ENCODE data around the gene METTL14.

DNA sequence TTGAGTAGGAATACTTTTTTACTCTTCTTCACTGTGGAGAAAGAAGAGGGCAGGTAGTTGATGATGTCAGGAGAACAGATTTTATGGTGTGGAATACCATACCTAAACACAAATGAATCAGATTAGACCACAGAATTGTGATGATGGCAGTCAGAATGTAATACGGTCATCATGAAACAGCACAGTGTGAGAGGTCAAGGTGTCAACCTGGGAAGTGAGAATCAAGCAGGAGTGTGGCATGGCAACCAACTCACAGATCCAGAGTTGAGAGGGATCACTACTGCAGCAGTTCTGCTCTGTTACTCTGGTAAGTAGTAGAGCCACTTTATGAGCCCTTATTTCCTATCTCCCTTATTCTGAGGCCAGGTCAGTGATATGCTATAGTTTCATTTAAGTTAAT is 27.7 kb downstream of the METTL14 start:
- TF ChIP-seq, protein P1, sequence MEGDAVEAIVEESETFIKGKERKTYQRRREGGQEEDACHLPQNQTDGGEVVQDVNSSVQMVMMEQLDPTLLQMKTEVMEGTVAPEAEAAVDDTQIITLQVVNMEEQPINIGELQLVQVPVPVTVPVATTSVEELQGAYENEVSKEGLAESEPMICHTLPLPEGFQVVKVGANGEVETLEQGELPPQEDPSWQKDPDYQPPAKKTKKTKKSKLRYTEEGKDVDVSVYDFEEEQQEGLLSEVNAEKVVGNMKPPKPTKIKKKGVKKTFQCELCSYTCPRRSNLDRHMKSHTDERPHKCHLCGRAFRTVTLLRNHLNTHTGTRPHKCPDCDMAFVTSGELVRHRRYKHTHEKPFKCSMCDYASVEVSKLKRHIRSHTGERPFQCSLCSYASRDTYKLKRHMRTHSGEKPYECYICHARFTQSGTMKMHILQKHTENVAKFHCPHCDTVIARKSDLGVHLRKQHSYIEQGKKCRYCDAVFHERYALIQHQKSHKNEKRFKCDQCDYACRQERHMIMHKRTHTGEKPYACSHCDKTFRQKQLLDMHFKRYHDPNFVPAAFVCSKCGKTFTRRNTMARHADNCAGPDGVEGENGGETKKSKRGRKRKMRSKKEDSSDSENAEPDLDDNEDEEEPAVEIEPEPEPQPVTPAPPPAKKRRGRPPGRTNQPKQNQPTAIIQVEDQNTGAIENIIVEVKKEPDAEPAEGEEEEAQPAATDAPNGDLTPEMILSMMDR (conservative IDR thresholded peaks at IDR 0.05; ENCODE audit: low read depth, low read length), result no peak
- no peak for TF ChIP-seq EZH2 (IDR thresholded peaks at IDR 0.05; ENCODE audit: low read length, unreplicated experiment)
- no peak for TF ChIP-seq EZH2phosphoT487 (IDR thresholded peaks at IDR 0.05; ENCODE audit: borderline replicate concordance, low read length)
